IMR-90 (cell line): ENCODE results near the gene FAM110A. TPM values are rescaled to one million over a fixed set of nuclear protein-coding genes. Genes with fewer than 3 reads are reported as not detected.

Experiments
- ATAC-seq: fragments of 200-7000 bp; cut with Tn5 transposase; 2 replicates; pipeline ENCODE4 v1.9.1; 2020; ENCODE audit warnings: low read depth, mild to moderate bottlenecking, moderate library complexity
- BruUV-seq: library from RNA; stranded (reverse); fragments of 400-500 nt; replicated peaks from 2 replicates; lab custom pipeline; 2021; lab: Mats Ljungman, UMichigan
- CTCF ChIA-PET: fragments of 300-600 bp; formaldehyde crosslinking; extraction: SDS; loops from one replicate; lab custom pipeline; 2021; ENCODE audit warnings: antibody characterized with exemption; lab: Yijun Ruan, JAX
- POLR2A ChIA-PET: fragments of 300-600 bp; sonication (Branson Sonifier 250); formaldehyde crosslinking; loops from one replicate; lab custom pipeline; 2022; ENCODE audit warnings: antibody characterized with exemption; ENCODE audit not compliant: unreplicated experiment; lab: Charles Lee
- DNase-seq: peaks from one replicate; pipeline ENCODE4 v3.0.0; 2013
- H2AFZ ChIP-seq: replicated peaks from 2 replicates; pipeline ENCODE3; 2013; ENCODE audit warnings: low read length, mild to moderate bottlenecking; ENCODE audit not compliant: poor library complexity
- H2AK5ac ChIP-seq: 2 replicates; pipeline ENCODE4 v1.6.1; 2013; ENCODE audit warnings: low read depth, low read length, inconsistent platforms
- H2AK9ac ChIP-seq: replicated peaks from 2 replicates; pipeline ENCODE3; 2013; ENCODE audit warnings: mild to moderate bottlenecking, low read depth, low read length, moderate library complexity; ENCODE audit not compliant: poor library complexity
- H2BK120ac ChIP-seq: 2 replicates; pipeline ENCODE4 v1.6.1; 2013; ENCODE audit warnings: low read depth, low read length, inconsistent platforms
- H2BK15ac ChIP-seq: 3 replicates; pipeline ENCODE4 v1.6.1; 2013; ENCODE audit warnings: low read depth, low read length, inconsistent platforms
- H2BK20ac ChIP-seq: 2 replicates; pipeline ENCODE4 v1.6.1; 2013; ENCODE audit warnings: low read depth, mild to moderate bottlenecking, inconsistent platforms, low read length, moderate library complexity
- H2BK5ac ChIP-seq: 2 replicates; pipeline ENCODE4 v1.6.1; 2013; ENCODE audit warnings: mild to moderate bottlenecking, low read depth, low read length, inconsistent platforms; ENCODE audit not compliant: poor library complexity, severe bottlenecking
- H3K14ac ChIP-seq: replicated peaks from 2 replicates; pipeline ENCODE4 v1.6.1; 2013; ENCODE audit warnings: low read depth, low read length, inconsistent platforms
- H3K18ac ChIP-seq: 2 replicates; pipeline ENCODE4 v1.6.1; 2013; ENCODE audit warnings: low read depth, low read length, control low read depth
- H3K23ac ChIP-seq: 2 replicates; pipeline ENCODE4 v1.6.1; 2013; ENCODE audit warnings: low read depth, low read length, inconsistent platforms
- H3K27ac ChIP-seq: 2 replicates; pipeline ENCODE4 v1.5.1; 2013; ENCODE audit warnings: mild to moderate bottlenecking, control low read depth, low read length; ENCODE audit not compliant: insufficient read depth
- H3K27me3 ChIP-seq: 2 replicates; pipeline ENCODE4 v1.6.1; 2013; ENCODE audit warnings: low read length; ENCODE audit not compliant: control insufficient read depth, insufficient read depth
- H3K36me3 ChIP-seq: 2 replicates; pipeline ENCODE4 v1.6.1; 2013; ENCODE audit warnings: low read length, mixed read lengths; ENCODE audit not compliant: control insufficient read depth, insufficient read depth
- H3K4ac ChIP-seq: 2 replicates; pipeline ENCODE4 v1.6.1; 2013; ENCODE audit warnings: low read depth, low read length, inconsistent platforms
- H3K4me1 ChIP-seq: 2 replicates; pipeline ENCODE4 v1.6.1; 2013; ENCODE audit warnings: low read length, mixed read lengths; ENCODE audit not compliant: control insufficient read depth, insufficient read depth
- H3K4me2 ChIP-seq: 2 replicates; pipeline ENCODE4 v1.6.1; 2013; ENCODE audit warnings: low read depth, mild to moderate bottlenecking, control low read depth, low read length, moderate library complexity
- H3K4me3 ChIP-seq: 2 replicates; pipeline ENCODE4 v1.5.1; 2013; ENCODE audit warnings: low read depth, mild to moderate bottlenecking, control low read depth, low read length, moderate library complexity; ENCODE audit not compliant: insufficient read depth
- H3K56ac ChIP-seq: 2 replicates; pipeline ENCODE4 v1.6.1; 2013; ENCODE audit warnings: low read length, inconsistent platforms; ENCODE audit not compliant: insufficient read depth; ENCODE audit errors: extremely low read depth
- H3K79me1 ChIP-seq, 2 experiments: 2 replicates each; pipeline ENCODE4 v1.6.1; 2013; ENCODE audit warnings: low read length in 2 of 2, inconsistent platforms in 1 of 2, low read depth in 1 of 2
- H3K9ac ChIP-seq: 2 replicates; pipeline ENCODE4 v1.6.1; 2013; ENCODE audit warnings: low read depth, low read length, control low read depth
- H3K9me1 ChIP-seq: 2 replicates; pipeline ENCODE4 v1.6.1; 2013; ENCODE audit warnings: low read length, inconsistent platforms; ENCODE audit not compliant: insufficient read depth
- H3K9me3 ChIP-seq: 2 replicates; pipeline ENCODE4 v1.6.1; 2013; ENCODE audit warnings: low read length; ENCODE audit not compliant: control insufficient read depth, insufficient read depth
- H4K20me1 ChIP-seq: 2 replicates; pipeline ENCODE4 v1.6.1; 2013; ENCODE audit warnings: low read length, inconsistent platforms; ENCODE audit not compliant: insufficient read depth
- H4K5ac ChIP-seq: 2 replicates; pipeline ENCODE4 v1.6.1; 2013; ENCODE audit warnings: mild to moderate bottlenecking, low read depth, low read length, control low read depth
- H4K8ac ChIP-seq, 2 experiments: 2 replicates each; pipeline ENCODE4 v1.6.1; 2013; ENCODE audit warnings: low read depth in 2 of 2, low read length in 2 of 2, control low read depth in 1 of 2, inconsistent platforms in 1 of 2
- H4K91ac ChIP-seq: 2 replicates; pipeline ENCODE4 v1.6.1; 2013; ENCODE audit warnings: low read depth, low read length, inconsistent platforms; ENCODE audit not compliant: insufficient read depth
- FOS ChIP-seq: fragments of 150-350 bp; IDR thresholded peaks from 2 replicates; pipeline ENCODE4 v1.6.1; 2016; ENCODE audit warnings: low read depth, low read length
- WGBS, 2 experiments: methylation state at CpG; one replicate each; pipeline versions ENCODE4 v1.1.5 to v1.1.7; 2013; ENCODE audit warnings: missing lambda C conversion rate in 2 of 2; ENCODE audit not compliant: insufficient read length in 1 of 2; ENCODE audit errors: extremely low coverage in 2 of 2; 5-methylcytosine and 5-hydroxymethylcytosine counted together
- dilution Hi-C: fragments of 300-500 bp; cut with HindIII; formaldehyde crosslinking; loops from one replicate; pipeline ENCODE4 v1.14.3; 2018; ENCODE audit warnings: low sequenced_read_pairs; ENCODE audit not compliant: unreplicated experiment
- in situ Hi-C: fragments of 300-500 bp; cut with MboI; formaldehyde crosslinking; loops from 3 replicates; pipeline ENCODE4 v1.14.3; 2019; ENCODE audit warnings: low sequenced_read_pairs, inconsistent platforms, mixed read lengths
- intact Hi-C: fragments of 100-400 bp; cut with micrococcal nuclease; formaldehyde crosslinking; loops from 2 replicates; pipeline ENCODE4 v1.10.0; 2022
- polyA plus RNA-seq, 3 experiments: library from polyadenylated mRNA; depleted of rRNA; stranded (reverse); fragments of >200 nt; gene quantifications; 2 replicates each; pipeline ENCODE4 v1.2.3, GENCODE V29; 2012; ENCODE audit warnings: low replicate concordance in 1 of 3
- total RNA-seq: library from RNA; depleted of rRNA; stranded (reverse); fragments of >200 nt; gene quantifications from 2 replicates; pipeline ENCODE4 v1.2.3, GENCODE V29; 2012

Gene FAM110A
- total and polyA plus RNA-seq, 2 of the 4 experiments (the other 2 are of a cell fraction), result 0.36 to 3.6 TPM

DNA sequence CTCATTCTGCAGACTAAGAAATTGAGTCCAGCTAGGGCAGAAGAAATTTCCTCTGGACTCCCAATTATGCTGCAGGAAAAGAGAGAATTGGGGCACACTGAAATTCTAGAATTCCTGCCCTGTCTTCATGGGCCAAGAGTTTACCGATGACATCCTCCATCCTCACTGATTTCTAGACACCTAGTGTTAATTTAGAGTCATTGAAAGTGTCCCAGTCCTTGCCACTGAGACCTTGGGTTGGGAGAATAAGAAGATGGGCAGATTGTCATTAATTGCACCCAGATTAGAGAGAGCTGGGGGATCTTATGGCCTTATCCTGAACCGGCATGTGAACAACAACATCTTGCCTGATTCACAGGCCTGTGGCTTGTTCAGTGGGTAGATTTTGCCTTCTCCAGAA, 53.6 kb downstream of the FAM110A start:
- DNase-seq (no peak), ATAC-seq (no peak)
- Histone ChIP-seq H3K27me3 (peaks cover 5% of the 10 kb centered on the region), H3K23ac (no peak overlapping the region), H3K9me1 (no peaks in the 10 kb centered on the region), H3K56ac (no peak overlapping the region), H4K20me1 (no peaks in the 10 kb centered on the region), H2AK5ac (no peak overlapping the region), H2BK20ac (no peak overlapping the region), H2BK15ac (no peak overlapping the region), H3K4me1 (no peaks in the 10 kb centered on the region), H3K36me3 (no peaks in the 10 kb centered on the region), H3K79me1 (no peaks in the 10 kb centered on the region), H4K5ac (no peak overlapping the region), H3K14ac (no peak overlapping the region), H3K4ac (no peak overlapping the region), H3K4me3 (no peak overlapping the region), H2AFZ (no peak overlapping the region), H3K18ac (no peak overlapping the region), H2BK5ac (no peak overlapping the region), H3K27ac (no peak overlapping the region), H2BK120ac (no peak overlapping the region), H3K4me2 (no peak overlapping the region), H4K8ac (no peak overlapping the region), H4K91ac (no peak overlapping the region), H2AK9ac (no peak overlapping the region), H3K9ac (no peak overlapping the region), H3K9me3 (no peaks in the 10 kb centered on the region)
- no peak for TF ChIP-seq FOS
- no CpG with 5 or more reads among the region's 2 CpGs for WGBS, 2 experiments
- ChIA-PET POLR2A (no interaction called here), CTCF (interaction anchor here (0.6 kb wide), 1 partner anchor 611 kb away, joined by 4 read pairs; no protein-coding TSS in a partner anchor)
- intact Hi-C loops, result no loop called here
- in situ Hi-C loops, result no loop called here
- dilution Hi-C loops, result no loop called here
- BruUV-seq, result no TSS peak
